ENCODE measurements around the gene TMEM200C.

DNA sequence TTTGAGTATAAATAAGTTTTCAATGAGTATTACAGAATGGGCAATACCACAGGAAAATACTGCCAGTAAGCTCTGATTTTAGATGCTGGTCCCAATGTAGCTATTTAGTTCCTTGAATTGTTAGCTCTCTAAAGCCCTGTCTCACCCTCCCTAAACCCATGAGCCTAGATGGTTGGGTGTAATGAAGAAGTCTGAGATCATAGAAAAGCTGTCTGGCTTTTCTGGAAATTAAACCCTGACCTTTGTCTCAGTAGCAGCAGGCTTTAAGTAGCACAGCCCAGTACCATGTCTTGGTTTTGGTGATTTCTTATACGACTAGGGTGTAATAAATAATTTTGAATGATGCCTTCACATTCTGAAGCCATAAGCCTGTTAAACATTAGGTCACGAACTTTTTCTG is 55.3 kb downstream of the TMEM200C start:
- TF ChIP-seq, protein P1, sequence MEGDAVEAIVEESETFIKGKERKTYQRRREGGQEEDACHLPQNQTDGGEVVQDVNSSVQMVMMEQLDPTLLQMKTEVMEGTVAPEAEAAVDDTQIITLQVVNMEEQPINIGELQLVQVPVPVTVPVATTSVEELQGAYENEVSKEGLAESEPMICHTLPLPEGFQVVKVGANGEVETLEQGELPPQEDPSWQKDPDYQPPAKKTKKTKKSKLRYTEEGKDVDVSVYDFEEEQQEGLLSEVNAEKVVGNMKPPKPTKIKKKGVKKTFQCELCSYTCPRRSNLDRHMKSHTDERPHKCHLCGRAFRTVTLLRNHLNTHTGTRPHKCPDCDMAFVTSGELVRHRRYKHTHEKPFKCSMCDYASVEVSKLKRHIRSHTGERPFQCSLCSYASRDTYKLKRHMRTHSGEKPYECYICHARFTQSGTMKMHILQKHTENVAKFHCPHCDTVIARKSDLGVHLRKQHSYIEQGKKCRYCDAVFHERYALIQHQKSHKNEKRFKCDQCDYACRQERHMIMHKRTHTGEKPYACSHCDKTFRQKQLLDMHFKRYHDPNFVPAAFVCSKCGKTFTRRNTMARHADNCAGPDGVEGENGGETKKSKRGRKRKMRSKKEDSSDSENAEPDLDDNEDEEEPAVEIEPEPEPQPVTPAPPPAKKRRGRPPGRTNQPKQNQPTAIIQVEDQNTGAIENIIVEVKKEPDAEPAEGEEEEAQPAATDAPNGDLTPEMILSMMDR (IDR thresholded peaks at IDR 0.05; ENCODE audit: low read length), result no peak
- no peak for TF ChIP-seq EZH2 (optimal IDR thresholded peaks at IDR 0.05; ENCODE audit: low read depth, low read length)
